Left hindlimb (tissue), 1 donor: ENCODE results near the gene RPS29.
"Not testable (repeated sequence)": the region's sequence is repeated elsewhere in the genome, so short reads cannot be mapped to it uniquely, and the experiment has no call there.

ENCODE experiments used
- DNase-seq: peaks from one replicate; pipeline ENCODE4 v3.0.0-alpha.2; 2018

Gene RPS29

DNA sequence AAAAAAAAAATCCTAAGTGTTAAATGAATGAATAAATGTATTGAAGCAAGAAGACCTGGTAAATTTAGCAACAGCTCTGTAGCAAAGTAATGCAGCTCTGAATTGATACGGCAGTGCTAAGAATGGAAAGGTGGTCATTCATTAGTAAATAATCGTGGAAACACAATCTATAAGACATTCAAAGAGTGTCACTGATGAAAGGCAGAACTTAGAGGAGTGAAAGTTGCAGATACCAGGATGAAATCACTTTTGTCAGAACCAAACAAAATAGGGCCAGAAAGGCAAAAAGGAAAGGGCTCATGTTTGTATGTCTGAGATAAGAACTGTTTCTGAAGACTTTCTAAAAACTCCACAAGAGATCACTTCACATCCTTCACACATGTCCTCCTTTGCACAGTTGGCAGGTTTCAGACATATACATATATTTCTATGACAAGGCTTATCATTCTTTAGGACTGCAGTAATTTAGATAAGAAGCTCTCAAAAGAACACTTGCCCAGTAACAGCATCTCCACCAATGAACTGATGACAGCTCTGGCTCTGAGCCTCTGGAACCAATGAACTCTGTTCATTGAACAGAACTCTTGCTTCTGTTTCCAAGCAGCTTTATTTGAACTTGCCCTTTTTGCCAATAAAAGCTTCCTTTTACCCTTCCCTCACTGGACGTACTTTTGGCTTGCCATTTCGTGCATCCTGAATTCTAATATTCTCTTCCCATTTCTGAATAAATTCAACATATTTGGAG, 8.3 kb upstream of the RPS29 start:
- DNase-seq, result no peak

DNA sequence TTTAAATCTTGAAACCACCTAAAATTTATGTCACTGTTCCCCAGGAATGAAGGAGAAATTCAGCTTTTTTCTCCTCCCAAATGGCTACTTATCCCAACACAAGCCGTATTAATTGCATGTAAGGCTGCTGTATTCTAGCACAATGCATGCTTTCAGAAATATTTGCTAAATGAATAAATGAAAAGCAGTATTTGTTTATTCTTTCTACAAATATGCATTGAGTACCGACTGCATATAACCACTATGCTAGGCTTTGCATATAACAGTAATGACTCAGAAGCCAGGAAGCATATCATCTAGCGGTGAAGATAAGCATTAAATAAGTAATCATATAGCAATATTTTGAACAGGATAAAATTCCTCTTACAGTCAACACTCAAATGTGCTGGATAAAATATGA, 6.8 kb upstream of the RPS29 start:
- no peak for DNase-seq

DNA sequence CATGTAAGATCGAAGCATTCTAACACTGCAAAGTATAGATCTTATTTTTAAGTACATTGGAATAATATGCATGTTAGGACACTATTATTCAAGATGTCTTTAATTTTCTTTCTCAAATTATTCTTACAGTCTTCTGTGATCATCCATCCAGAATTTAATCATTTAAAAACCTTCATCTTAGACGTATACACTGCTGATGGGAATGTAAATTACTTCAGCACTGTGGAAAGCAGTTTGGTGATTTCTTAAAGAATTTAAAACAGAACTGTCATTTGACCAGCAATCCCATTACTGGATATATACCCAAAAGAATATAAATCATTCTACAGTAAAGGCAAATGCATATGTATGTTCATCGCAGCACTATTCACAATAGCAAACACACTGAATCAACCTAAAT, 3.2 kb upstream of the RPS29 start:
- DNase-seq, result no peak

DNA sequence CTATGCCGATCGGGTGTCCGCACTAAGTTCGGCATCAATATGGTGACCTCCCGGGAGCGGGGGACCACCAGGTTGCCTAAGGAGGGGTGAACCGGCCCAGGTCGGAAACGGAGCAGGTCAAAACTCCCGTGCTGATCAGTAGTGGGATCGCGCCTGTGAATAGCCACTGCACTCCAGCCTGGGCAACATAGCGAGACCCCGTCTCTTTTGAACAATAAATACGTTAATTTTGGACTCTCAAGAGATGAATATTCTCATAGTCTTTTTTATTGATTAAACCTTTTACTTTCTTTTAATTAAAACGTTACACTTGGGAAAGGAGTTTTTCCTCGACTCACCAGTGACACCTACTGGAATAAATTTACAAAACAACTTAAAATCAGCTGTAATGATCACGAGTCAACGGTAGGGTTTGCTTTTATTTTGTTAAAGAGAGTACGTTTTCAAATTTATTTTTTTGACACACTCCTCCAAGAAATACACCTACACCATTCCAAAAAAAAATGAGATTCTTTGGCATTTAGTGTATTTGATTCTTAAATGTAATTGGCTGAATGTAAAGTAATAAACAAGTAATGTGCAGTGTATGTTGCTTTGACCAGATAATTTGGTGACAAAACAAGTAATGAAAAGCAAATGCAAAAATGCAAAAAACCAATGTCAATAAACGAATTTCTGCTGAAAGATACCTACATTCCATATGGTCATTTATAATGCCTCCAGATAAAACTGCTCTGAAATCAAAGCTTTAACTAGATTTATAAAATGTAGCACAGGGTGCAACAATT, 687 bp upstream of the RPS29 start:
- DNase-seq, result no peak

DNA sequence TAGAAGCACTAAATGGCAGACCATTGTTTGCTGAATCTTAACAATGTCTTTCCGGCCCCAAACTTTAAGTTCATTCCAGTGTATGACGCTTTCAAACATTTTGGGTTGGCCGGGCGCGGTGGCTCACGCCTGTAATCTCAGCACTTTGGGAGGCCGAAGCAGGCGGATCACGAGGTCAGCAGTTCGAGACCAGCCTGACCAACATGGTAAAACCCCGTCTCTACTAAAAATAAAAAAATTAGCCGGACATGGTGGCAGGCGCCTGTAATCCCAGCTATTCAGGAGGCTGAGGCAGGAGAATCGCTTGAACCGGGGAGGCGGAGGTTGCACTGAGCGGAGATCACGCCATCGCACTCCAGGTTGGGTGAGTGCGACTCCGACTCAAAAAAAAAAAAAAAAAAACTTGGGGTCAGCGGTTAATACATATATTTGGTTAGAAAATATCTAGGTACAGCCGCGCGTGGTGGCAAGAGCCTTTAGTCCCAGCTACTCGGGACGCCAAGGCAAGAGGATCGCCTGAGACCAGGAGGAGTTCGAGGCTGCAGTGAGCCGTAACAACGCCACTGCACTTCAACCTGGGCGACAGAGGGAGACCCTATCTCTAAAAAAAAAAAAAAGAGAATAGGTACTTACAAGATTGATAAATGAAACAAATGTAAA, 1.1 kb downstream of the RPS29 start:
- not testable (repeated sequence) for DNase-seq

DNA sequence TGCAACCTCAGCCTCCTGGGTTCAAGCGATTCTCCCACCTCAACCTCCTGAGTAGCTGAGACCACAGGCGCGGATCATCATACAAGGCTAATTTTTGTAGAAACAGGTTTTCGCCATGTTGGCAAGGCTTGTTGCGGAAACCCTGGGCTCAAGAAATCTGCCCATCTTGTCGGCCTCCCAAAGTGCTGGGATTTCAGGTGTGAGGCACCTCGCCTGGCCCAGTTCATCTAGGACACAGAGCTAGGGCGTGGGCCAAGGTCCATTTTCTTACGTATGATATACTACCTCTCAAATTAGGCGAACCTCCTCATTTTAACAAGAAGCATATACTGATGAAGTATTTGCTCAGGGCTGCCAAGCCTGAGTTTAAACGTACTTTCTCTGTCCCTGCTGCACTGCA, 2.1 kb downstream of the RPS29 start:
- DNase-seq, result no peak

DNA sequence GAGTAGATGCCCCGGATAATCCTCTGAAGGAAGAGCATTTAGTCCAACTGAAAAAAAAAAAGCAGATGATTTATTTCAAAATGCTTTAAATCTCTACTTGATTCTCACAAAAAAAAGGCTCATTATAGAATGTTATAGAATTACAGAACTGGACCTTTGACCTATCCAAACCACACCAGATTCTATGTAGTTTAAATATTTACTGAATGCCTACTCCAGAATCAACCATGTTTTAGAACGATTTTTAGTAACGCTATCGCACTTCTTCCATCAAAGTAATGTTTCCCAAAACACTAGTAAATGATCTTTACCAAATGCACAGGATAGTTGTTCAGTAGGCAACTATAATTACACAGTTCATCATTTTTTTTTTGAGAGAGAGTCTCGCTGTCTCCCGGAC, 2.6 kb downstream of the RPS29 start:
- DNase-seq, result no peak

DNA sequence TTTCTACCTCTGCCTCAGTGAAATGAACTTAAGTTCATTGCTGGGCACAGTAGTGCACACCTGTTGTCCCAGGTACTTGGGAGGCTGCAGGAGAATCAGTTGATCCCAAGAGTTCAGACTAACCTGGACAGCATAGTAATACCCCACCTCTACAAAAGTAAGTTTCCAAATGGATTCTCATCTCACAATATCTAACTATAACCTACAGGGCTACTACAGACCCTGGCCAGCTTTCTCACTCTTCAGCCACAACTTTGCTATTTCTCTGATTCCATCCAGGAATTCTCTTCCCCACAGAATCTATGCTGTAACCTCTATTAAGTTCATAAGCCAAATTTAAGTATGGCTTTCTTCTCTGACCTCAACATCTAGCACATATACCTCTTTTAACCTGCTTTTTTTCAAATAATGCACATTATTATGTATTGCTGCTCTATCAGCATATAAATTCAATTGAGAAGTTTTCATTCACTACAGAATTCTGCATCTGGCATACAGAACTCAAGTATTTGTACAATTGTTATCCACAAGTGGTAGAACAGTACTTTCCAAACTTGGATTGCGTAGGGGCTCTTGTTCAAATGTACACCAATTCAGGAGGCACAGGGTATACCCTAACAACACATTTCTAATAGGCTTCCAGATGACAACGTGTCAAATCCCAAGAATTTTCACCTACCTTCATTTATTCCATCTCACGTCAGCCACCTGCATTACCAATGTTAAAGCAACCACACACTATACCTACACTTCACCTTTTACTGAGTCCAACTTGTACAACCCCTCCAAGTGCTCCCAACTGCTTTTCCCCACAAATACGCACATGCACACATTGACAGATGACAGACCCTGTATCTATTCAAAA, 3.8 kb downstream of the RPS29 start:
- DNase-seq, result no peak

DNA sequence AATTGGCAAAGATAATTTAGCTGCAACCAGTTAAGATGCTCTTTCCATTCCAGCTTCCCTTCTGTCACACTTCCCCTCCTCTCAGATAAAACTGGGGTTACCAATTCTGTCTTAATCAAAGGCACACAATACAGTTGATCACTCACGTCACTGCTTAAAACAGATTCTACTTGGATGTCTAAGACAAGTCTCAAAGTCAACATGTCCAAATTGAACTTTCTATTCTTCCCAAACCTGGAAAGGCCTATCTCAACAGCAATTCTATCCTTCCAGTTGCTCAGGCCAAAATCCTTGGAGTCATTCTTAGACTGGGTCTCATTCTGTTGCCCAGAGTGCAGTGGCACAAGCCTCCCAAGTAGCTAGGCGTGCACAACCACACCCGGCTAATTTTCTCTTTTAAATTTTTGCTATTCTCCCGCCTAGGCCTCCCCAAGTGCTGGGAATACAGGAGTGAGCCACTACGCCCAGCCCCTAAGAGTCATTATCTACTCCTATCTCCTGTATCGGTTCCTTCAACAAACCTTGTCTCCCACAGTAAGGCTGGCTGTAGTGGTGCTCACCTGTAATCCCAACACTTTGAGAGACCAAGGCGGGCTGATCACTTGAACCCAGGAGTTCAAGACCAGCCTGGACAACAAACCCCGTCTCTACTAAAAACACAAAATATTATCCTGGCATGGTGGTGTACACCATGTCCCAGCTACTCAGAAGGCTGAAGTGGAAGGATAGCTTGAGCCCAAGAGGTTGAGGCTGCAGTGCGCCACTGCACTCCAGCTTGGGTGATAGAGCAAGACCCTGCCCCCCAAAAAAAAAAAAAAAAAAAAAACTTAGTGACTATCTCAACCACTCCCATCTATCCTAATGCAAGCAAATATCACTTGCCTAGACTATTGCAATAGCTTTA, 4.7 kb downstream of the RPS29 start:
- DNase-seq, result no peak

DNA sequence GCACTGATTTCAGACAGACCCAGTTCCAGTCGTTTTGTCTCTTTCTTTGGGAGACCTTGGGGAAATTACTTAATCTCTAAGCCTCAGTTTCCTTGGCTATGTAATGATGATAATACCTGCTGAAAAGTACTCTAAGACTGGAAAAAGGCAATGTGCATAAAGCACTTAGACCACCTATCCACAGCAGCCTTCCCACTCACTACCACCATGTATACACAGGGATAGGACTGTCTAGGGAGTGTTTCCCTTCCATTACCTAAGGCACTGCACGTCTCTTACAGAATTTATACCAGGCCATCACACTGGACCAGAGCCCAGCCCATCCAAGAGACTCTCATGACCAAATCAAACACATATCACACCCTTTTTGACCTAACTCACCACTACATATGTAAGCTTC, 6.3 kb downstream of the RPS29 start:
- DNase-seq, result no peak

DNA sequence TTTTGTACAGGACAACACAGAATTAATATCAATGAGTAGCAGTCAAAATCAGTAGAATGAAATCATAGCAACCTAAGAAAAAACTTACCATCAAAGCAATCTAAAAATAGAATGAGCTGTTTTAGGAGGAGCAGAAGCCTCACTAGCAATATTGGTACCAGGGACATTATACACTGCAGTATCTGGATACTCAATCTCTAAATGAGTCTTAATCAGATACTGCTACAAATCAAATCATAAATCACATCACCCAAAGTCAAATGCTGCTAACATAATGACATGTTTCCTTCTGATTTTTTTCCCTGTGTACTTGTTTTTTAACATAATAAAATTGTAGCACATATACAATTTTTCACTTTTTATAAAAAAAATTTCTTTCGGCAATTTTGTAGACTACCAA, 8.0 kb downstream of the RPS29 start:
- no peak for DNase-seq

DNA sequence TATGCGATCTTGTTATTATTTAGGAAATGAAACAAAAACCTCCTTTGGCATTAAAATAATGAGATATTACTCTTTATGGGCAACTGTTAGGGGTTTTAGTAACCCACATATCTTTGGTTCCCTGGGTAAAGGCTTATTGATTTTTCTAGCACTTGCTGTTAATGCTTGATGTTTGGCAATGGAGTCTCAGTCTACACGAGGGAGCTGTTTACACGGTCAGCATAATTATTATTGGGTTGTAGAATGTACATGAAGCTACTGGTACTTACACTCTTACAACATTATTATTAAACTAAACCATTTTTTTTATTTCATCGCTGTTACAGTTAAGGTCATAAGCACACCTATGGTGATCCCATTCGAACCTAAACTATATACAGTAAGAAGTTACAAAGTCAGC, 12.1 kb downstream of the RPS29 start:
- DNase-seq, result no peak

DNA sequence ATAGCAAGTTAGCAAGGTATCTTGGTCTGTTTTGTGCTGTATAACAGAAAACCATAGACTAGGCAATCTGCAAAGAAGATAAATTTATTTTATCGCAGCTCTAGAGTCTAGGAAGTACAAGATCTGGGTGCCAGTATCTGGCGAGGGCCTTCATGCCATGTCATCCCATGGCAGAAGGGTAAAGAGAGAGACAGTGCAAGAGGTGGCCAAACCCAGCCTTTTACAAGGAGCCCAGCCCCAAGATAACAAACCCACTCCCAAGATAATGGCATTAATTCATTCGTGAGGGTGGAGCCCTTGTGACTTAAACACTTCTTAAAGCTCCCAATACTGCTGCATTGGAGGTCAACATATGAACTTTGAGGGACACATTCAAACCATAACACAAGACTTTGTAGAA, 16.9 kb downstream of the RPS29 start:
- DNase-seq, result no peak

DNA sequence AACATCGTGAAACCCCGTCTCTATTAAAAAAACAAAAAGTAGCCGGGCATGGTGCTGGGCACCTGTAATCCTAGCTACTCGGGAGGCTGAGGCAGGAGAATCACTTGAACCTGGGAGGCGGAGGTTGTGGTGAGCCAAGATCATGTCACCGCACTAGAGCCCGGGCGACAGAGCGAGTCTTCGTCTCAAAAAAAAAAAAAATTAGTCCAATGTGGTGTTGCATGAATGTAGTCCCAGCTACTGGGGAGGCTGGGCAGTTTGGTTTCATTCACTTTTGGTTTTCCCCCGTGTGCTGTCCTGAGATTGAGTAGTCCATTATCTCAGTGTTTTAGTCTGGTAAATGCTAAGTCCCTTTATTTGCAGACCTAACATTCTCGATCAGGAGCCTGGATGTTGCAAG, 19.5 kb downstream of the RPS29 start:
- no peak for DNase-seq

DNA sequence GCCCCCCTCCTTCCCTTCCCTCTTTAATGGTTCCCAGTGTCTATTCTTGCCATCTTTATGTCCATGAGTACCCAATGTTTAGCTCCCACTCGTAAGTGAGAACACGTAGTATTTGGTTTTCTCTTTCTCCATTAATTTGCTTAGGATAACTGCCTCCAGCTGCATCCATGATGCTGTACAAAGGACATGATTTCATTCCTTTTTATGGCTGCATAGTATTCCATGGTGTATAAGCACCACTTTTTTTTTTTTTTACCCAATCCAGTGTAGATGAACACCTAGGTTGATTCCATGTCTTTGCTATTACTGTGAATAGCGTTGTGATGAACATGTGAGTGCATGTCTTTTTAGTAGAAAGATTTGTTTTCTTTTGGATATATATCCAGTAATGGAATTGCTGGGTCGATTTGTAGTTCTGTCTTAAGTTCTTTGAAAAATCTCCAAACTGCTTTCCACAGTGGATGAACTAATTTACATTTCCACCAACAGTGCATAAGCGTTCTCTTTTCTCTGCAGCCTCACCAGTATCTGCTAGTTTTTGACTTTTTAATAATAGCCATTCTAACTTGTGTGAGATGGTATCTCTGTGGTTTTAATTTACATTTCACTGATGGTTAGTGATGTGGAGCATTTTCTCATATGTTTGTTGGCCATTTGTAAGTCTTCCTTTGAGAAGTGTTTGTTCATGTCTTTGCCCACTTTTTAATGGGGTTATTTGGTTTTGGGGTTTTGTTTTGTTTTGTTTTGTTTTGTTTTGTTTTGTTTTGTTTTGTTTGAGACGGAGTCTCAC, 26.0 kb downstream of the RPS29 start:
- DNase-seq, result no peak

DNA sequence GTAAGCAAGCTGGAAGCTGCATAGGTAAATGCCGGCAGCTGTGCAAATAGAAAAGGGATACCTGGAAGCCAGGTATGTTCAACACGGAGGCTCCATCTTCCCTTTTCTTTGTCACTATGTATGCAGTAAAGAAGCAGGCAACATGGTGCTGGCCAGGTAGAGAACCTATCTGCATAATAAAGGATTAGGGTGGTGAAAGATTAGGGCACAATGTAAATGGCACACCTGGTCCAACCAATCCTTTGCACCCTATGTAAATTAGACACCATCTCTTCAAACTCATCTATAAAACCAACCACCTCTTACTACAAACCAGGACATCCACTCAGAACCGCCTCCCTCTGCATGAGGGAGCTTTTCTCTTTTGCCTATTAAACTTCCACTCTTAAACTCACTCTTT, 32.3 kb downstream of the RPS29 start:
- no peak for DNase-seq

DNA sequence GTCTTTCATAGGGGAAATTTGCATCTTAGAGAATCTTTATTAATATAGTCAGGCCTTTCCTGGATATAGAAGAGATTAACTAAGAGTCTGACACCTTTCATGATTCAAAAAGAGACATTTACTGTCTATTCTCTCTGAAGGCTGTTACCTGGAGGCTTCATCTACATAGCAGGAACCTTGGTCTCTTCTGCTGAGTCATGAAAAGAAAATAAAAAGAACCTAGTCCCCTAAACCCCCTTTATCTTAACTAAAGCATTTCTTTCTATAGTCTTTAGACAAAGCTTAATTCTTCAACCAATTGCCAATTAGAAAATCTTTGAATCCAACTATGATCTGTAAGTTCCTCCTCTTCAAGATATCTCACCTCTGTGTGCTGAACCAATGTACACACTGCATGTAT, 33.1 kb downstream of the RPS29 start:
- no peak for DNase-seq

DNA sequence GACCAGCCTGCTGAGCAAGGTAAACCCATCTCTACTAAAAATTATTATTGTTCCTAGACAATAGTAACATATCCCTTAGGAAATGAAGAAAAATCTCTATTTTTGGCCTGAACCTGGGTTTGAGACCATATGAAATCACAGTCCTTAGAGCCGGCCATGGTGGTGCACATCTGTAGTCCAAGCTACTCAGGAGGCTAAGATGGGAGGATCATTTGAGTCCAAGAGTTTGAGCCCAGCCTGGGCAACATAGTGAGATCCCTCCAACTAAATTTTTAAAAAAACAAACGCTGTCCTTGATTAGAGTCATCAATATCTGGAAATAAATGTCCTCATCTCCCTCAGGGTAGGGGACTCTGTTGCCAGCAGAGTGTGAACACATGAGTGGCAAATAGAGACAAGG, 34.6 kb downstream of the RPS29 start:
- no peak for DNase-seq

DNA sequence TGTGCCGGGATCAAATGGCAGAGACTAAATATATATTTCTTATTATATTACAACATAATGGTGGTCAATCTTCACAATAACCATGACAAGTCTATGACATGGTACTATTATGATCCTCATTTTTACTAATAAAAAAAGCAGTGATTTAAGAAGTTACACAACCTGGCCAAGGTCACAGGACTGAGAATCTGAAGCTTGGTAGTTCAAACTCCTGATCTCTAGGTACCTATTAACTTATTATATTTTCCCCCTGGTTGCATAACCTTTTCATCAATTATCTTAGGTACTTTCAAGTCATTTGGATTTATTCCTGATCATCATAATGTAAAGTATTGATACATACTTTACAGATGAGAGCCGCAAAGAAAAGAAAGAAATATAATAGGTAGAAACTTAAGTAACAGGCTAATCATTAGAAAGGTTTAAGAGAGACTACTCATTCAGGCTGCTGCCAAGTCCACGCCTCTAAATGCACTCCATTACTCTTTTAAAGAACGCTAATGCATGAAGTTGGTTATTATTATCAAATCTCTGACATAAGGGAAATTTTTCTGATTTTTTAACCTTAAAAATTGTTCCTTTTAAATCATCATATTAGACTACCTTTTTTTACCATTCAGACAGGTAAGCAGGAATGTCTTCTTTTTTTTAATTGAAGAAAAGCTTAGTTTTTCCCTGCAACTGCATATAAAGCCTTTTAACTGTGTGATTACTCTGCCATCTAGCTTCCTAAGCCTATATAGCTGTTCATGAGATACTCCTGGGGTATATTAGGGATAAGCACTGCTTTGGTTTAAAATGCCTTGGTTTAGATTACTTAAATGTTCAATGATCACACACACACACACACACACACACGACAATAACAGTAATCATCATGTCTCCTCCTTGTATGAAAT, 35.6 kb downstream of the RPS29 start:
- DNase-seq, result no peak

DNA sequence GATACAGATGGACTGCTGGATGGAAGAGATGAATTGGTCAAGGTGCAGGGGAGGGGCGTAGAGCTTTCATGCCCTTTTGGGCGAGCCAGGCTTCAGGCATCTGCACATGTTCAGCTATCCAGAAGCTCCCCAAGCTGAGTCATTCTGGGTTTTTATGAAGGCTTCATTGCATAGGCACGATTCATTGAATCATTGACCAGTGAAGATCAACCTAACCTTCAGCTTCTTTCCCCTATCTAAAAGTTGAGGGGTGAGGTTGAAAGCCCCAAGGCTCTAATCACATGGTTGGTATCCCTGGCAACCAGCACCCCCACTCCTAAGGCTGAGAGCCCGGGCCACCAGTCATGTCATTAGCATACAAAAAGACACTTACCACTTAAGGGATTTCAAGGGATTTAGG, 36.3 kb downstream of the RPS29 start:
- DNase-seq, result no peak
